MV-4-11 (cell line): ENCODE results near the gene CHRFAM7A.
"Not testable (repeated sequence)": the region's sequence is repeated elsewhere in the genome, so short reads cannot be mapped to it uniquely, and the experiment has no call there.

Source experiments
- DNase-seq: peaks from one replicate; lab custom pipeline; 2025; lab: John Stamatoyannopoulos, UW

The CHRFAM7A gene

GRCh38 chr15:30392766-30393663 is at the start of gene CHRFAM7A:
TSS of gene CHRFAM7A (minus strand) at chr15:30393540. CDS start at chr15:30383351, 10,189 bp downstream.
- not testable (repeated sequence) for DNase-seq

- DNase-seq: not testable (repeated sequence)
Measured at GRCh38 chr15:30438348-30438747, 45.0 kb upstream of the CHRFAM7A start.

GRCh38 chr15:30435878-30436277 is 42.5 kb upstream of the CHRFAM7A start:
- DNase-seq: not testable (repeated sequence)

GRCh38 chr15:30420723-30421122 is 27.4 kb upstream of the CHRFAM7A start:
- not testable (repeated sequence) for DNase-seq

GRCh38 chr15:30414160-30414559 is 20.8 kb upstream of the CHRFAM7A start, which contains the start of gene GOLGA8R:
TSS of gene GOLGA8R (minus strand) at chr15:30414260. CDS start at chr15:30414162, 98 bp downstream.
- not testable (repeated sequence) for DNase-seq

- DNase-seq: not testable (repeated sequence)
Measured at GRCh38 chr15:30407636-30408035, 14.3 kb upstream of the CHRFAM7A start.

GRCh38 chr15:30398988-30399387 is 5.6 kb upstream of the CHRFAM7A start:
- DNase-seq: not testable (repeated sequence)

- DNase-seq: not testable (repeated sequence)
Measured at GRCh38 chr15:30393664-30393991, 288 bp upstream of the CHRFAM7A start.

- not testable (repeated sequence) for DNase-seq
Measured at GRCh38 chr15:30386318-30386887, 6.9 kb downstream of the CHRFAM7A start.

- not testable (repeated sequence) for DNase-seq
Measured at GRCh38 chr15:30377082-30377413, 16.3 kb downstream of the CHRFAM7A start.

- DNase-seq: not testable (repeated sequence)
Measured at GRCh38 chr15:30376375-30377081, 16.8 kb downstream of the CHRFAM7A start.

GRCh38 chr15:30375872-30376271 is 17.5 kb downstream of the CHRFAM7A start:
- DNase-seq: not testable (repeated sequence)

- not testable (repeated sequence) for DNase-seq
Measured at GRCh38 chr15:30374862-30375261, 18.5 kb downstream of the CHRFAM7A start.

GRCh38 chr15:30368271-30368670 is 25.1 kb downstream of the CHRFAM7A start:
- DNase-seq: not testable (repeated sequence)

GRCh38 chr15:30367246-30367645 is 26.1 kb downstream of the CHRFAM7A start:
- not testable (repeated sequence) for DNase-seq

GRCh38 chr15:30361404-30361803 is 31.9 kb downstream of the CHRFAM7A start:
- not testable (repeated sequence) for DNase-seq

- DNase-seq: not testable (repeated sequence)
Measured at GRCh38 chr15:30360990-30361389, 32.4 kb downstream of the CHRFAM7A start.

GRCh38 chr15:30355043-30355442 is 38.3 kb downstream of the CHRFAM7A start:
- DNase-seq: not testable (repeated sequence)

- not testable (repeated sequence) for DNase-seq
Measured at GRCh38 chr15:30349803-30350202, 43.5 kb downstream of the CHRFAM7A start.

GRCh38 chr15:30336584-30336983 is 56.8 kb downstream of the CHRFAM7A start:
- DNase-seq: not testable (repeated sequence)

GRCh38 chr15:30334152-30334551 is 59.2 kb downstream of the CHRFAM7A start:
- not testable (repeated sequence) for DNase-seq

- not testable (repeated sequence) for DNase-seq
Measured at GRCh38 chr15:30326145-30326544, 67.2 kb downstream of the CHRFAM7A start.
